Astrocyte (in vitro differentiated cells and primary cell): ENCODE results near the gene HDGFL3. TPM values are rescaled to one million over a fixed set of nuclear protein-coding genes. Genes with fewer than 3 reads are reported as not detected.

Experiments
- DNase-seq: peaks from one replicate; pipeline ENCODE4 v3.0.0-alpha.2; 2010; ENCODE audit warnings: low read depth
- FAIRE-seq: peaks from 2 replicates; lab custom pipeline; 2011; peaks lifted over from hg19 to GRCh38; lab: Jason Lieb, UNC
- H2AFZ ChIP-seq: 2 replicates; pipeline ENCODE4 v1.6.0; 2012; ENCODE audit warnings: low read depth, low read length, inconsistent platforms
- H3K27ac ChIP-seq: 2 replicates; pipeline ENCODE4 v1.5.1; 2011; ENCODE audit warnings: low read depth, low read length, inconsistent platforms
- H3K27me3 ChIP-seq: 2 replicates; pipeline ENCODE4 v1.6.0; 2011; ENCODE audit warnings: low read length, inconsistent platforms; ENCODE audit not compliant: insufficient read depth
- H3K36me3 ChIP-seq: 2 replicates; pipeline ENCODE4 v1.5.1; 2011; ENCODE audit warnings: low read length, inconsistent platforms; ENCODE audit not compliant: insufficient read depth
- H3K4me1 ChIP-seq: 2 replicates; pipeline ENCODE4 v1.5.1; 2011; ENCODE audit warnings: low read length, inconsistent platforms; ENCODE audit not compliant: insufficient read depth
- H3K4me2 ChIP-seq: 2 replicates; pipeline ENCODE4 v1.6.0; 2012; ENCODE audit warnings: low read length, inconsistent platforms
- H3K4me3 ChIP-seq: 2 replicates; pipeline ENCODE4 v1.5.1; 2011; ENCODE audit warnings: low read depth, mild to moderate bottlenecking, low read length, inconsistent platforms; ENCODE audit not compliant: insufficient read depth
- H3K79me2 ChIP-seq: 2 replicates; pipeline ENCODE4 v1.6.0; 2012; ENCODE audit warnings: mild to moderate bottlenecking, low read length, inconsistent platforms; ENCODE audit not compliant: insufficient read depth
- H3K9ac ChIP-seq: 2 replicates; pipeline ENCODE4 v1.6.0; 2012; ENCODE audit warnings: mild to moderate bottlenecking, low read length, inconsistent platforms
- H3K9me3 ChIP-seq: 2 replicates; pipeline ENCODE4 v1.5.1; 2012; ENCODE audit warnings: low read depth, mild to moderate bottlenecking, low read length, inconsistent platforms; ENCODE audit not compliant: insufficient read depth
- H4K20me1 ChIP-seq: 2 replicates; pipeline ENCODE4 v1.6.0; 2012; ENCODE audit warnings: low read length, inconsistent platforms; ENCODE audit not compliant: insufficient read depth
- H3K27ac Mint-ChIP-seq: one replicate; pipeline ENCODE4 v1.8.0; 2021; ENCODE audit warnings: mild to moderate bottlenecking, mixed read lengths; ENCODE audit not compliant: unreplicated experiment
- H3K27me3 Mint-ChIP-seq: one replicate; pipeline ENCODE4 v1.8.0; 2021; ENCODE audit warnings: low read depth, mixed read lengths; ENCODE audit not compliant: unreplicated experiment
- H3K36me3 Mint-ChIP-seq: one replicate; pipeline ENCODE4 v1.8.0; 2021; ENCODE audit warnings: low read depth, mixed read lengths; ENCODE audit not compliant: unreplicated experiment
- H3K4me1 Mint-ChIP-seq: one replicate; pipeline ENCODE4 v1.8.0; 2021; ENCODE audit warnings: low read depth, mixed read lengths; ENCODE audit not compliant: unreplicated experiment
- H3K4me3 Mint-ChIP-seq: one replicate; pipeline ENCODE4 v1.8.0; 2021; ENCODE audit warnings: mild to moderate bottlenecking, moderate library complexity, mixed read lengths; ENCODE audit not compliant: unreplicated experiment
- H3K9me3 Mint-ChIP-seq: one replicate; pipeline ENCODE4 v1.8.0; 2021; ENCODE audit warnings: mild to moderate bottlenecking, mixed read lengths; ENCODE audit not compliant: unreplicated experiment
- CTCF ChIP-seq: IDR thresholded peaks from 2 replicates; pipeline ENCODE4 v1.5.1; 2011; ENCODE audit warnings: low read depth, mild to moderate bottlenecking, inconsistent platforms, low read length, moderate library complexity; ENCODE audit not compliant: insufficient read depth
- EZH2 ChIP-seq: IDR thresholded peaks from 2 replicates; pipeline ENCODE4 v1.6.1; 2012; ENCODE audit warnings: mild to moderate bottlenecking, low read length, inconsistent platforms; ENCODE audit not compliant: insufficient read depth
- total RNA-seq: library from RNA; stranded (reverse); gene quantifications from 2 replicates; pipeline ENCODE4 v1.2.1, GENCODE V29; 2021

HDGFL3 gene
- total RNA-seq, 1 donor from 2014 or later, result 91.9 TPM

GRCh38 chr15:83166218-83166617 is 41.4 kb downstream of the HDGFL3 start:
- Histone ChIP-seq H3K27me3 (no peaks in the 10 kb centered on the region), H2AFZ (no peak overlapping the region), H3K4me1 (peaks cover 20% of the 10 kb centered on the region), H3K9me3 (no peaks in the 10 kb centered on the region), H3K27ac (no peak overlapping the region), H3K9ac (no peak overlapping the region), H4K20me1 (peaks cover 60% of the 10 kb centered on the region), H3K79me2 (peaks cover 86% of the 10 kb centered on the region), H3K4me2 (no peak overlapping the region), H3K36me3 (no peaks in the 10 kb centered on the region), H3K4me3 (no peak overlapping the region)
- H3K27ac Mint-ChIP-seq, result no peak overlapping the region
- H3K4me3 Mint-ChIP-seq, result no peak overlapping the region
- H3K36me3 Mint-ChIP-seq, result peaks cover 3% of the 10 kb centered on the region
- no peak for DNase-seq
- no peaks in the 10 kb centered on the region for H3K9me3 Mint-ChIP-seq
- no peak for FAIRE-seq
- peaks cover 26% of the 10 kb centered on the region for H3K4me1 Mint-ChIP-seq
- H3K27me3 Mint-ChIP-seq, result no peaks in the 10 kb centered on the region
- no peak for TF ChIP-seq CTCF
- no peak for TF ChIP-seq EZH2

- FAIRE-seq (no peak), DNase-seq (peak; percentile 9)
- Histone ChIP-seq H3K4me1 (peaks cover 14% of the 10 kb centered on the region), H3K9ac (peak overlapping the region; percentile 8), H2AFZ (no peak overlapping the region), H3K27ac (peak overlapping the region; percentile 65), H4K20me1 (peaks cover 47% of the 10 kb centered on the region), H3K36me3 (no peaks in the 10 kb centered on the region), H3K79me2 (peaks cover 78% of the 10 kb centered on the region), H3K4me3 (no peak overlapping the region), H3K27me3 (no peaks in the 10 kb centered on the region), H3K9me3 (no peaks in the 10 kb centered on the region), H3K4me2 (peak overlapping the region; percentile 48)
- TF ChIP-seq CTCF, result no peak
- no peak for TF ChIP-seq EZH2
- H3K36me3 Mint-ChIP-seq, result peaks cover 9% of the 10 kb centered on the region
- H3K4me3 Mint-ChIP-seq, result no peak overlapping the region
- no peaks in the 10 kb centered on the region for H3K9me3 Mint-ChIP-seq
- peak overlapping the region; percentile 75 for H3K27ac Mint-ChIP-seq
- H3K4me1 Mint-ChIP-seq, result peaks cover 22% of the 10 kb centered on the region
- no peaks in the 10 kb centered on the region for H3K27me3 Mint-ChIP-seq
Measured at GRCh38 chr15:83164771-83165404, 42.7 kb downstream of the HDGFL3 start.

GRCh38 chr15:83164111-83164770 is 43.4 kb downstream of the HDGFL3 start:
- Mint-ChIP-seq H3K27ac (peak overlapping the region; percentile 75), H3K36me3 (peaks cover 11% of the 10 kb centered on the region)
- FAIRE-seq, result no peak

More at GRCh38 chr15:83164111-83164770, 43.4 kb downstream of the HDGFL3 start:
- H3K9me3 ChIP-seq, result no peaks in the 10 kb centered on the region
- H3K27me3 ChIP-seq, result no peaks in the 10 kb centered on the region
- TF ChIP-seq CTCF (no peak), EZH2 (no peak)
- peaks cover 47% of the 10 kb centered on the region for H4K20me1 ChIP-seq
- no peak overlapping the region for H3K4me3 ChIP-seq
- no peak overlapping the region for H2AFZ ChIP-seq
- no peaks in the 10 kb centered on the region for H3K9me3 Mint-ChIP-seq
- peaks cover 22% of the 10 kb centered on the region for H3K4me1 Mint-ChIP-seq
- no peak overlapping the region for H3K4me3 Mint-ChIP-seq
- peaks cover 71% of the 10 kb centered on the region for H3K79me2 ChIP-seq
- peaks cover 14% of the 10 kb centered on the region for H3K4me1 ChIP-seq
- peak overlapping the region; percentile 65 for H3K27ac ChIP-seq
- no peaks in the 10 kb centered on the region for H3K36me3 ChIP-seq
- no peaks in the 10 kb centered on the region for H3K27me3 Mint-ChIP-seq
- H3K9ac ChIP-seq, result no peak overlapping the region
- H3K4me2 ChIP-seq, result peak overlapping the region; percentile 48
- DNase-seq, result peak; percentile 58
